CD4-positive, alpha-beta T cell treated with Interleukin-2 at 100 ng/mL for 4 hours (primary cell): Measurements from ENCODE around the gene STRN4.
A peak's percentile ranks its signal among the peaks of the same experiment; 100 is the strongest.
"Not testable (repeated sequence)": the region's sequence is repeated elsewhere in the genome, so short reads cannot be mapped to it uniquely, and the experiment has no call there.

Experiments used
- DNase-seq: peaks from one replicate; pipeline ENCODE4 v3.0.0-alpha.2; 2020; ENCODE audit warnings: low spot score

The STRN4 gene

GRCh38 chr19:46713781-46714443 is 32.3 kb downstream of the STRN4 start:
- DNase-seq = peak; percentile 73

- DNase-seq = not testable (repeated sequence)
Measured at GRCh38 chr19:46712768-46713338, 33.4 kb downstream of the STRN4 start.

GRCh38 chr19:46710687-46711086 is 35.6 kb downstream of the STRN4 start:
- no peak for DNase-seq

- DNase-seq = peak; percentile 85
Measured at GRCh38 chr19:46704379-46705076, 41.7 kb downstream of the STRN4 start.

GRCh38 chr19:46700704-46701103 is 45.5 kb downstream of the STRN4 start:
- DNase-seq = no peak

- DNase-seq = no peak
Measured at GRCh38 chr19:46698395-46699321, 47.6 kb downstream of the STRN4 start.

- no peak for DNase-seq
Measured at GRCh38 chr19:46697204-46697960, 48.9 kb downstream of the STRN4 start.

GRCh38 chr19:46696866-46697203 is 49.4 kb downstream of the STRN4 start:
- no peak for DNase-seq

- DNase-seq = no peak
Measured at GRCh38 chr19:46696052-46696451, 50.2 kb downstream of the STRN4 start.

- no peak for DNase-seq
Measured at GRCh38 chr19:46693760-46694159, 52.5 kb downstream of the STRN4 start.

- no peak for DNase-seq
Measured at GRCh38 chr19:46692918-46693722, 53.1 kb downstream of the STRN4 start.

- no peak for DNase-seq
Measured at GRCh38 chr19:46691948-46692347, 54.3 kb downstream of the STRN4 start.

- no peak for DNase-seq
Measured at GRCh38 chr19:46691104-46691503, 55.1 kb downstream of the STRN4 start.

- no peak for DNase-seq
Measured at GRCh38 chr19:46689358-46689757, 56.9 kb downstream of the STRN4 start.

- DNase-seq = no peak
Measured at GRCh38 chr19:46687438-46688145, 58.7 kb downstream of the STRN4 start.

- DNase-seq = no peak
Measured at GRCh38 chr19:46685189-46685588, 61.1 kb downstream of the STRN4 start.

- DNase-seq = peak; percentile 35
Measured at GRCh38 chr19:46678110-46678732, 68.0 kb downstream of the STRN4 start.

- DNase-seq = no peak
Measured at GRCh38 chr19:46674416-46675178, 71.7 kb downstream of the STRN4 start.

GRCh38 chr19:46670813-46671212 is 75.4 kb downstream of the STRN4 start:
- DNase-seq = no peak
